ENCODE results near the gene VPS13D.

The VPS13D gene

GRCh38 chr1:12338017-12338416 is 108.2 kb downstream of the VPS13D start:
- no peak for DNase-seq

- DNase-seq = no peak
Measured at GRCh38 chr1:12338823-12339222, 109.0 kb downstream of the VPS13D start.

GRCh38 chr1:12339396-12339795 is 109.6 kb downstream of the VPS13D start:
- no peak for DNase-seq

- no peak for DNase-seq
Measured at GRCh38 chr1:12339811-12340543, 110.1 kb downstream of the VPS13D start.

GRCh38 chr1:12340544-12340930 is 110.7 kb downstream of the VPS13D start:
- no peak for DNase-seq

GRCh38 chr1:12341667-12342066 is 111.8 kb downstream of the VPS13D start:
- DNase-seq = peak; percentile 4

- no peak for DNase-seq
Measured at GRCh38 chr1:12342401-12343003, 112.7 kb downstream of the VPS13D start.

- DNase-seq = no peak
Measured at GRCh38 chr1:12343823-12344487, 114.1 kb downstream of the VPS13D start.

GRCh38 chr1:12344596-12345349 is 114.9 kb downstream of the VPS13D start:
- no peak for DNase-seq

GRCh38 chr1:12345350-12346217 is 115.8 kb downstream of the VPS13D start:
- DNase-seq = no peak

GRCh38 chr1:12346483-12347151 is 116.8 kb downstream of the VPS13D start:
- DNase-seq = no peak

- DNase-seq = no peak
Measured at GRCh38 chr1:12348113-12348512, 118.3 kb downstream of the VPS13D start.

- no peak for DNase-seq
Measured at GRCh38 chr1:12353981-12354380, 124.2 kb downstream of the VPS13D start.

- no peak for DNase-seq
Measured at GRCh38 chr1:12356004-12356890, 126.4 kb downstream of the VPS13D start.

- DNase-seq = no peak
Measured at GRCh38 chr1:12358499-12358898, 128.7 kb downstream of the VPS13D start.

- DNase-seq = no peak
Measured at GRCh38 chr1:12359359-12360133, 129.7 kb downstream of the VPS13D start.

- no peak for DNase-seq
Measured at GRCh38 chr1:12368646-12369045, 138.8 kb downstream of the VPS13D start.

- no peak for DNase-seq
Measured at GRCh38 chr1:12369258-12369657, 139.4 kb downstream of the VPS13D start.

- no peak for DNase-seq
Measured at GRCh38 chr1:12370333-12370975, 140.6 kb downstream of the VPS13D start.

Data from activated naive CD4-positive, alpha-beta T cell treated with Interleukin-2 at 50 U/mL for 16 hours (primary cell).